ENCODE results near the gene DNAJB5. TPM values are rescaled to one million over a fixed set of nuclear protein-coding genes. Genes with fewer than 3 reads are reported as not detected.

DNAJB5 gene
- total and polyA plus RNA-seq, 7 experiments from 2014 or later, result 1.1 to 3.7 (median 2.0) TPM

Other genes with a start within 250 kb of the DNAJB5 start
- gene PHF24, start 31.5 kb upstream of the DNAJB5 start, total RNA-seq, result not detected
- not detected for gene PHF24, start 31.5 kb upstream of the DNAJB5 start, polyA plus RNA-seq
- gene VCP, start 82.9 kb downstream of the DNAJB5 start, total RNA-seq, result 100 to 1,000 TPM; 138 to 259 (median 202) TPM
- gene VCP, start 82.9 kb downstream of the DNAJB5 start, polyA plus RNA-seq, result 100 to 1,000 TPM; 134 to 198 TPM
- 10 to 100 TPM; 19.6 to 84.9 (median 26.7) TPM for gene FANCG, start 90.2 kb downstream of the DNAJB5 start, total RNA-seq
- 10 to 100 TPM in 1 of 2 donors, 1 to 10 TPM in 1; 8.7 to 12.6 TPM for gene FANCG, start 90.2 kb downstream of the DNAJB5 start, polyA plus RNA-seq
- gene PIGO, start 106.8 kb downstream of the DNAJB5 start, total RNA-seq, result 10 to 100 TPM; 27.1 to 36.0 (median 29.9) TPM
- gene PIGO, start 106.8 kb downstream of the DNAJB5 start, polyA plus RNA-seq, result 10 to 100 TPM; 27.4 to 30.6 TPM
- gene STOML2, start 113.4 kb downstream of the DNAJB5 start, total RNA-seq, result 100 to 1,000 TPM in 1 of 5 experiments, 10 to 100 TPM in 4; 34.7 to 126 (median 44.9) TPM
- gene STOML2, start 113.4 kb downstream of the DNAJB5 start, polyA plus RNA-seq, result 10 to 100 TPM; 85.6 to 88.8 TPM
- 10 to 100 TPM in 2 of 5 experiments, 1 to 10 TPM in 3; 5.9 to 26.0 (median 6.6) TPM for gene ATOSB, start 126.1 kb downstream of the DNAJB5 start, total RNA-seq
- gene ATOSB, start 126.1 kb downstream of the DNAJB5 start, polyA plus RNA-seq, result 1 to 10 TPM in 1 of 2 donors, under 1 TPM in 1; 0.95 to 3.4 TPM
- gene UNC13B, start 172.3 kb downstream of the DNAJB5 start, total RNA-seq, result 1 to 10 TPM in 3 of 5 experiments, under 1 TPM in 2; 0.24 to 1.6 (median 1.3) TPM
- under 1 TPM; 0.21 to 0.85 TPM for gene UNC13B, start 172.3 kb downstream of the DNAJB5 start, polyA plus RNA-seq

All from naive thymus-derived CD4-positive, alpha-beta T cell (primary cell).